Subcutaneous adipose tissue (tissue), 4 donors: ENCODE data around the gene SPTBN2. TPM values are rescaled to one million over a fixed set of nuclear protein-coding genes. Genes with fewer than 3 reads are reported as not detected.

Source experiments
- CTCF ChIP-seq: fragments of 450-650 bp; IDR thresholded peaks from one replicate; pipeline ENCODE4 v1.5.1; 2016; ENCODE audit warnings: low read depth, mild to moderate bottlenecking, control low read depth, antibody characterized with exemption, moderate library complexity
- total RNA-seq, 4 donors: library from RNA; depleted of rRNA; stranded (reverse); fragments of >200 nt; gene quantifications; one replicate each; pipeline ENCODE4 v1.1.0, GENCODE V29; 2016

The SPTBN2 gene
- total RNA-seq, 4 donors from 2014 or later = 1.9 to 15.3 (median 5.2) TPM

GRCh38 chr11:66722745-66723651 is 6.0 kb downstream of the SPTBN2 start:
- TF ChIP-seq CTCF = no peak

GRCh38 chr11:66721939-66722338 is 7.1 kb downstream of the SPTBN2 start:
- TF ChIP-seq CTCF = no peak

- TF ChIP-seq CTCF = no peak
Observed at GRCh38 chr11:66720899-66721470, 8.0 kb downstream of the SPTBN2 start.

GRCh38 chr11:66720223-66720898 is 8.7 kb downstream of the SPTBN2 start:
- TF ChIP-seq CTCF = no peak

GRCh38 chr11:66719111-66719872 is 9.7 kb downstream of the SPTBN2 start:
- TF ChIP-seq CTCF = no peak

- TF ChIP-seq CTCF = no peak
Observed at GRCh38 chr11:66718320-66718971, 10.6 kb downstream of the SPTBN2 start.
